Activated CD8-positive, alpha-beta T cell treated with anti-CD3 and anti-CD28 coated beads for 36 hours (primary cell): ENCODE measurements around the gene SLC12A6. TPM values are rescaled to one million over a fixed set of nuclear protein-coding genes. Genes with fewer than 3 reads are reported as not detected.
A peak's percentile ranks its signal among the peaks of the same experiment; 100 is the strongest.

Source experiments
- ATAC-seq: fragments of 200-7000 bp; cut with Tn5 transposase; one replicate; pipeline ENCODE4 v1.10.0; 2021; ENCODE audit warnings: mild to moderate bottlenecking, moderate library complexity
- CTCF ChIA-PET: fragments of 350-600 bp; sonication (Branson Sonifier 250); formaldehyde crosslinking; loops from one replicate; lab custom pipeline; 2021; ENCODE audit warnings: antibody characterized with exemption; lab: Charles Lee
- POLR2A ChIA-PET: fragments of 350-600 bp; sonication (Branson Sonifier 250); formaldehyde crosslinking; loops from one replicate; lab custom pipeline; 2021; ENCODE audit warnings: antibody characterized with exemption; lab: Charles Lee
- DNase-seq: peaks from one replicate; pipeline ENCODE4 v3.0.0-alpha.2; 2020
- H3K27ac Mint-ChIP-seq: one replicate; pipeline ENCODE4 v1.8.0; 2021; ENCODE audit warnings: mild to moderate bottlenecking, mixed read lengths
- H3K27me3 Mint-ChIP-seq: one replicate; pipeline ENCODE4 v1.8.0; 2021; ENCODE audit warnings: mixed read lengths
- H3K36me3 Mint-ChIP-seq: one replicate; pipeline ENCODE4 v1.8.0; 2021; ENCODE audit warnings: low read depth, mixed read lengths
- H3K4me1 Mint-ChIP-seq: one replicate; pipeline ENCODE4 v1.8.0; 2021; ENCODE audit warnings: low read depth, mixed read lengths
- H3K4me3 Mint-ChIP-seq: one replicate; pipeline ENCODE4 v1.8.0; 2021; ENCODE audit warnings: mild to moderate bottlenecking, moderate library complexity, mixed read lengths
- H3K9me3 Mint-ChIP-seq: one replicate; pipeline ENCODE4 v1.8.0; 2021; ENCODE audit warnings: mixed read lengths
- intact Hi-C: fragments of 100-400 bp; cut with micrococcal nuclease; formaldehyde crosslinking; loops from one replicate; pipeline ENCODE4 v1.10.0; 2022
- total RNA-seq, 2 experiments: library from RNA; stranded (reverse); gene quantifications; one replicate each; pipeline ENCODE4 v1.2.3, GENCODE V29; 2021
- TF ChIP-seq, protein P1 (sequence below): fragments of 200-600 bp; IDR thresholded peaks from one replicate; pipeline ENCODE4 v1.8.0; 2022; ENCODE audit warnings: antibody characterized with exemption, mild to moderate bottlenecking

SLC12A6 gene
- total RNA-seq, 2 experiments from 2014 or later: 22.2 to 24.8 TPM

- peaks cover 12% of the 10 kb centered on the region for H3K36me3 Mint-ChIP-seq
- no peak for DNase-seq
- intact Hi-C loops: loop anchor here (5.0 kb wide), 1 partner anchor 91 kb away; no protein-coding TSS in a partner anchor
- H3K9me3 Mint-ChIP-seq: no peaks in the 10 kb centered on the region
- ATAC-seq: no peak
- CTCF ChIA-PET: interaction anchor here (1.5 to 6.4 kb wide), 7 partner anchors 10 to 94 kb away, joined by 4 to 34 read pairs (median 23); partner anchors contain the start of genes LPCAT4, NOP10, NUTM1 and SLC12A6
- TF ChIP-seq, protein P1, sequence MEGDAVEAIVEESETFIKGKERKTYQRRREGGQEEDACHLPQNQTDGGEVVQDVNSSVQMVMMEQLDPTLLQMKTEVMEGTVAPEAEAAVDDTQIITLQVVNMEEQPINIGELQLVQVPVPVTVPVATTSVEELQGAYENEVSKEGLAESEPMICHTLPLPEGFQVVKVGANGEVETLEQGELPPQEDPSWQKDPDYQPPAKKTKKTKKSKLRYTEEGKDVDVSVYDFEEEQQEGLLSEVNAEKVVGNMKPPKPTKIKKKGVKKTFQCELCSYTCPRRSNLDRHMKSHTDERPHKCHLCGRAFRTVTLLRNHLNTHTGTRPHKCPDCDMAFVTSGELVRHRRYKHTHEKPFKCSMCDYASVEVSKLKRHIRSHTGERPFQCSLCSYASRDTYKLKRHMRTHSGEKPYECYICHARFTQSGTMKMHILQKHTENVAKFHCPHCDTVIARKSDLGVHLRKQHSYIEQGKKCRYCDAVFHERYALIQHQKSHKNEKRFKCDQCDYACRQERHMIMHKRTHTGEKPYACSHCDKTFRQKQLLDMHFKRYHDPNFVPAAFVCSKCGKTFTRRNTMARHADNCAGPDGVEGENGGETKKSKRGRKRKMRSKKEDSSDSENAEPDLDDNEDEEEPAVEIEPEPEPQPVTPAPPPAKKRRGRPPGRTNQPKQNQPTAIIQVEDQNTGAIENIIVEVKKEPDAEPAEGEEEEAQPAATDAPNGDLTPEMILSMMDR: no peak
- peak overlapping the region; percentile 64 for H3K4me3 Mint-ChIP-seq
- H3K27me3 Mint-ChIP-seq: no peaks in the 10 kb centered on the region
- peak overlapping the region; percentile 89 for H3K27ac Mint-ChIP-seq
- peaks cover 80% of the 10 kb centered on the region for H3K4me1 Mint-ChIP-seq
- POLR2A ChIA-PET: interaction anchor here (0.6 to 2.3 kb wide), 3 partner anchors 9 to 24 kb away, joined by 3 to 18 read pairs (median 7); partner anchors contain the start of gene SLC12A6
Measured at GRCh38 chr15:34327906-34328305, 9.7 kb downstream of the SLC12A6 start.

DNA sequence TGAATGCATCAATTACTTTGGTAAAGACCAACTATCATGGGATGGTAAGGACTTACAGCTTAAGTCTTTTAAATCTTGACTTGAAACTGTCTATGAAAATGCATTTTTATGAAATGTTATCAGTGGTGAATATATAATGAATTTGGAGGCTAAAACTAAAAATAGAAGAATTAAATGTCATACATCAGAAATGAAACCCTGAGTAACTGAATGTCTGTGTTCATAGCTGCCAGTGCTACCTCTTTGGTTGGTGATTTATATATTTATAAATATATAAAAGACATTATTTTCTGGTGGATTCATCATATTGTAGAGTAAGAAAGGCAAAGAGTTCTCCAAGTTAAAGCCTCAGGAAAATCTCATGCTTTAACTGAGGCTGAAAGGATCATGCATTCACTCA, 12.2 kb downstream of the SLC12A6 start:
- TF ChIP-seq, protein P1: no peak
- intact Hi-C loops: loop anchor here (5.0 kb wide), 1 partner anchor 88 kb away; no protein-coding TSS in a partner anchor
- POLR2A ChIA-PET: interaction anchor here (0.9 to 1.4 kb wide), 5 partner anchors 9 to 109 kb away, joined by 3 to 5 read pairs (median 3); partner anchors contain the start of genes NOP10, NUTM1 and SLC12A6
- peaks cover 69% of the 10 kb centered on the region for H3K4me1 Mint-ChIP-seq
- peaks cover 8% of the 10 kb centered on the region for H3K36me3 Mint-ChIP-seq
- peak overlapping the region; percentile 40 for H3K4me3 Mint-ChIP-seq
- DNase-seq (no peak), ATAC-seq (no peak)
- CTCF ChIA-PET: interaction anchor here (0.8 to 6.4 kb wide), 6 partner anchors 9 to 84 kb away, joined by 3 to 26 read pairs (median 4); partner anchors contain the start of genes LPCAT4, NOP10 and NUTM1
- no peaks in the 10 kb centered on the region for H3K9me3 Mint-ChIP-seq
- H3K27ac Mint-ChIP-seq: peak overlapping the region; percentile 85
- H3K27me3 Mint-ChIP-seq: no peaks in the 10 kb centered on the region

DNA sequence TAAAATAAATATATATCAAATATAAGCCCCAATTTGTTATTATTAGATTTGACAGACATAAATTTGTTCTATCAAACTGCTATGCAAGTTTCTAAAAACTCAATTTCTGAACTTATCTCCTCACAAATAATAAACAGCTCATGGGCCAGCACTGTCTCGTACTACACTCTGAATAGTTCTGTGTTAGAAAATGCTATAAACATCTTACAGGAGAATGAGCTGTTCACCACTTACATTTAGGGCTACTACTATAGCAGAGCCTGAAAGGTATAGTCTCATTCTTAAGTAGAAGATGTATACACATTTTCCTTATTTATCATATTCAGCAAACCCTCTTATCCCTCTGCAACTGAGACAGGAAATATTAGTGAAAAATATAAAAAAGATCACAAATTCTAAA, 12.6 kb downstream of the SLC12A6 start:
- Mint-ChIP-seq H3K27me3 (no peaks in the 10 kb centered on the region), H3K4me3 (peak overlapping the region; percentile 0), H3K36me3 (peaks cover 8% of the 10 kb centered on the region), H3K4me1 (peaks cover 69% of the 10 kb centered on the region), H3K27ac (peak overlapping the region; percentile 78), H3K9me3 (no peaks in the 10 kb centered on the region)
- TF ChIP-seq, protein P1: no peak
- intact Hi-C loops: loop anchor here (5.0 kb wide), 1 partner anchor 88 kb away; no protein-coding TSS in a partner anchor
- ATAC-seq (no peak), DNase-seq (no peak)
- POLR2A ChIA-PET: interaction anchor here (1.0 to 1.4 kb wide), 2 partner anchors 9 to 12 kb away, joined by 3 to 5 read pairs; partner anchors contain the start of gene SLC12A6
- CTCF ChIA-PET: interaction anchor here (0.5 to 6.4 kb wide), 5 partner anchors 9 to 84 kb away, joined by 3 to 26 read pairs (median 4); partner anchors contain the start of genes NOP10 and NUTM1

GRCh38 chr15:34323217-34323616, 14.4 kb downstream of the SLC12A6 start:
- CTCF ChIA-PET: no interaction called here
- Mint-ChIP-seq H3K4me1 (peaks cover 62% of the 10 kb centered on the region), H3K36me3 (peaks cover 6% of the 10 kb centered on the region), H3K9me3 (no peaks in the 10 kb centered on the region), H3K4me3 (no peak overlapping the region), H3K27me3 (no peaks in the 10 kb centered on the region), H3K27ac (no peak overlapping the region)
- DNase-seq (no peak), ATAC-seq (no peak)
- POLR2A ChIA-PET: no interaction called here
- intact Hi-C loops: no loop called here
- TF ChIP-seq, protein P1: no peak
